ENCODE data around the gene DDA1.
A peak's percentile ranks its signal among the peaks of the same experiment; 100 is the strongest.

The DDA1 gene

GRCh38 chr19:17346109-17346671 is 36.8 kb downstream of the DDA1 start (continued):
- TF ChIP-seq, protein P1, sequence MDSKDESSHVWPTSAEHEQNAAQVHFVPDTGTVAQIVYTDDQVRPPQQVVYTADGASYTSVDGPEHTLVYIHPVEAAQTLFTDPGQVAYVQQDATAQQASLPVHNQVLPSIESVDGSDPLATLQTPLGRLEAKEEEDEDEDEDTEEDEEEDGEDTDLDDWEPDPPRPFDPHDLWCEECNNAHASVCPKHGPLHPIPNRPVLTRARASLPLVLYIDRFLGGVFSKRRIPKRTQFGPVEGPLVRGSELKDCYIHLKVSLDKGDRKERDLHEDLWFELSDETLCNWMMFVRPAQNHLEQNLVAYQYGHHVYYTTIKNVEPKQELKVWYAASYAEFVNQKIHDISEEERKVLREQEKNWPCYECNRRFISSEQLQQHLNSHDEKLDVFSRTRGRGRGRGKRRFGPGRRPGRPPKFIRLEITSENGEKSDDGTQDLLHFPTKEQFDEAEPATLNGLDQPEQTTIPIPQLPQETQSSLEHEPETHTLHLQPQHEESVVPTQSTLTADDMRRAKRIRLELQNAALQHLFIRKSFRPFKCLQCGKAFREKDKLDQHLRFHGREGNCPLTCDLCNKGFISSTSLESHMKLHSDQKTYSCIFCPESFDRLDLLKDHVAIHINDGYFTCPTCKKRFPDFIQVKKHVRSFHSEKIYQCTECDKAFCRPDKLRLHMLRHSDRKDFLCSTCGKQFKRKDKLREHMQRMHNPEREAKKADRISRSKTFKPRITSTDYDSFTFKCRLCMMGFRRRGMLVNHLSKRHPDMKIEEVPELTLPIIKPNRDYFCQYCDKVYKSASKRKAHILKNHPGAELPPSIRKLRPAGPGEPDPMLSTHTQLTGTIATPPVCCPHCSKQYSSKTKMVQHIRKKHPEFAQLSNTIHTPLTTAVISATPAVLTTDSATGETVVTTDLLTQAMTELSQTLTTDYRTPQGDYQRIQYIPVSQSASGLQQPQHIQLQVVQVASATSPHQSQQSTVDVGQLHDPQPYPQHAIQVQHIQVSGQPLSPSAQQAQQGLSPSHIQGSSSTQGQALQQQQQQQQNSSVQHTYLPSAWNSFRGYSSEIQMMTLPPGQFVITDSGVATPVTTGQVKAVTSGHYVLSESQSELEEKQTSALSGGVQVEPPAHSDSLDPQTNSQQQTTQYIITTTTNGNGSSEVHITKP (tag by site-specific recombination; IDR thresholded peaks at IDR 0.05), result 0 out of 2 replicates have a peak, but pooled peaks have one; percentile 38
- no peak for TF ChIP-seq ZNF202 (tag by site-specific recombination; IDR thresholded peaks at IDR 0.05; ENCODE audit: borderline replicate concordance)

GRCh38 chr19:17347361-17347760 is 38.0 kb downstream of the DDA1 start:
- H3K36me3 ChIP-seq (ENCODE audit: control insufficient read depth in 2 of 2, insufficient read depth in 1 of 2, low read length in 2 of 2), result peaks cover 0 to 2% of the 10 kb centered on the region in 2 experiments; a peak in 2 of 3 replicates
- no peak overlapping the region for H3K4me3 ChIP-seq (ENCODE audit: low read depth, low read length)
- H3K27ac ChIP-seq (ENCODE audit: extremely low read depth, low read depth, low read length), result no peak overlapping the region
- TF ChIP-seq ZNF558 (tag by site-specific recombination; IDR thresholded peaks at IDR 0.05), result no peak
- TF ChIP-seq ZSCAN23 (tag by site-specific recombination; IDR thresholded peaks at IDR 0.05), result no peak
- TF ChIP-seq, protein P2, sequence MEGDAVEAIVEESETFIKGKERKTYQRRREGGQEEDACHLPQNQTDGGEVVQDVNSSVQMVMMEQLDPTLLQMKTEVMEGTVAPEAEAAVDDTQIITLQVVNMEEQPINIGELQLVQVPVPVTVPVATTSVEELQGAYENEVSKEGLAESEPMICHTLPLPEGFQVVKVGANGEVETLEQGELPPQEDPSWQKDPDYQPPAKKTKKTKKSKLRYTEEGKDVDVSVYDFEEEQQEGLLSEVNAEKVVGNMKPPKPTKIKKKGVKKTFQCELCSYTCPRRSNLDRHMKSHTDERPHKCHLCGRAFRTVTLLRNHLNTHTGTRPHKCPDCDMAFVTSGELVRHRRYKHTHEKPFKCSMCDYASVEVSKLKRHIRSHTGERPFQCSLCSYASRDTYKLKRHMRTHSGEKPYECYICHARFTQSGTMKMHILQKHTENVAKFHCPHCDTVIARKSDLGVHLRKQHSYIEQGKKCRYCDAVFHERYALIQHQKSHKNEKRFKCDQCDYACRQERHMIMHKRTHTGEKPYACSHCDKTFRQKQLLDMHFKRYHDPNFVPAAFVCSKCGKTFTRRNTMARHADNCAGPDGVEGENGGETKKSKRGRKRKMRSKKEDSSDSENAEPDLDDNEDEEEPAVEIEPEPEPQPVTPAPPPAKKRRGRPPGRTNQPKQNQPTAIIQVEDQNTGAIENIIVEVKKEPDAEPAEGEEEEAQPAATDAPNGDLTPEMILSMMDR (tag by site-specific recombination; IDR thresholded peaks at IDR 0.05), result no peak
- no peak for TF ChIP-seq ZNF335 (tag by site-specific recombination; conservative IDR thresholded peaks at IDR 0.05)
- TF ChIP-seq ZNF658 (tag by site-specific recombination; IDR thresholded peaks at IDR 0.05), result no peak
- TF ChIP-seq ZNF596 (tag by site-specific recombination; IDR thresholded peaks at IDR 0.05), result no peak
- TF ChIP-seq WT1 (tag by site-specific recombination; IDR thresholded peaks at IDR 0.05), result no peak
- TF ChIP-seq ZNF549 (tag by site-specific recombination; IDR thresholded peaks at IDR 0.05), result no peak
- POLR2A ChIA-PET, result interaction anchor here (0.7 kb wide), 1 partner anchor 72 kb away, joined by 3 read pairs; the partner anchor contains the start of gene MVB12A
- H3K9me3 ChIP-seq (ENCODE audit: control insufficient read depth, insufficient read depth, low read depth, low read length), result no peaks in the 10 kb centered on the region
- CTCF ChIA-PET, result interaction anchor here (0.7 to 2.2 kb wide), 9 partner anchors 15 to 712 kb away, joined by 3 to 17 read pairs (median 4); no protein-coding TSS in a partner anchor
- no peaks in the 10 kb centered on the region for H3K4me1 ChIP-seq (ENCODE audit: control insufficient read depth, insufficient read depth, low read length)

GRCh38 chr19:17347877-17348276 is 38.5 kb downstream of the DDA1 start:
- Histone ChIP-seq H3K4me3 (ENCODE audit: low read depth, low read length) (no peak overlapping the region), H3K36me3 (ENCODE audit: control insufficient read depth in 2 of 2, insufficient read depth in 1 of 2, low read length in 2 of 2) (no peaks in the 10 kb centered on the region; a peak in 1 of 3 replicates), H3K27ac (ENCODE audit: extremely low read depth, low read depth, low read length) (no peak overlapping the region), H3K4me1 (ENCODE audit: control insufficient read depth, insufficient read depth, low read length) (no peaks in the 10 kb centered on the region), H3K9me3 (ENCODE audit: control insufficient read depth, insufficient read depth, low read depth, low read length) (no peaks in the 10 kb centered on the region)
- POLR2A ChIA-PET, result no interaction called here
- no peak for TF ChIP-seq GLI2 (tag by site-specific recombination; IDR thresholded peaks at IDR 0.05; ENCODE audit: borderline replicate concordance, low read depth)
- TF ChIP-seq, protein P3, sequence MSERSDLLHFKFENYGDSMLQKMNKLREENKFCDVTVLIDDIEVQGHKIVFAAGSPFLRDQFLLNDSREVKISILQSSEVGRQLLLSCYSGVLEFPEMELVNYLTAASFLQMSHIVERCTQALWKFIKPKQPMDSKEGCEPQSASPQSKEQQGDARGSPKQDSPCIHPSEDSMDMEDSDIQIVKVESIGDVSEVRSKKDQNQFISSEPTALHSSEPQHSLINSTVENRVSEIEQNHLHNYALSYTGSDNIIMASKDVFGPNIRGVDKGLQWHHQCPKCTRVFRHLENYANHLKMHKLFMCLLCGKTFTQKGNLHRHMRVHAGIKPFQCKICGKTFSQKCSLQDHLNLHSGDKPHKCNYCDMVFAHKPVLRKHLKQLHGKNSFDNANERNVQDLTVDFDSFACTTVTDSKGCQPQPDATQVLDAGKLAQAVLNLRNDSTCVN (tag by site-specific recombination; optimal IDR thresholded peaks at IDR 0.05), result peak; percentile 11
- TF ChIP-seq ZNF16 (tag by site-specific recombination; IDR thresholded peaks at IDR 0.05; ENCODE audit: low read depth), result peak; percentile 95
- no peak for TF ChIP-seq ZNF830 (tag by site-specific recombination; IDR thresholded peaks at IDR 0.05; ENCODE audit: low read depth)
- CTCF ChIA-PET, result interaction anchor here (0.5 to 2.2 kb wide), 7 partner anchors 36 to 416 kb away, joined by 3 to 17 read pairs (median 3); no protein-coding TSS in a partner anchor

Data from HEK293 (cell line).